Lower leg skin (tissue), 4 donors: Measurements from ENCODE around the gene ZFAND6. TPM values are rescaled to one million over a fixed set of nuclear protein-coding genes. Genes with fewer than 3 reads are reported as not detected.
"Not testable (repeated sequence)": the region's sequence is repeated elsewhere in the genome, so short reads cannot be mapped to it uniquely, and the experiment has no call there.

Experiments used
- DNase-seq, 2 donors: peaks; one replicate each; pipeline ENCODE4 v3.0.0-alpha.2; 2019; ENCODE audit warnings: low spot score in 2 of 2
- H3K4me3 ChIP-seq: fragments of 200-600 bp; sonication (generic); 2 replicates; pipeline ENCODE4 v1.5.1; 2017; ENCODE audit warnings: mild to moderate bottlenecking, low read depth; ENCODE audit not compliant: poor library complexity, severe bottlenecking
- POLR2A ChIP-seq, 2 donors: fragments of 450-650 bp; IDR thresholded peaks; one replicate each; pipeline ENCODE4 v1.6.1; 2016 to 2017; ENCODE audit warnings: antibody characterized with exemption in 2 of 2, mild to moderate bottlenecking in 1 of 2, moderate library complexity in 1 of 2
- WGBS, 2 donors: methylation state at CpG; one replicate each; pipeline ENCODE4 v1.1.5; 2018; 5-methylcytosine and 5-hydroxymethylcytosine counted together
- intact Hi-C: fragments of 100-400 bp; cut with DNase I; formaldehyde crosslinking; loops from one replicate; pipeline ENCODE4 v1.15.0; 2023; ENCODE audit warnings: low total_unique reads
- total RNA-seq, 4 donors: library from RNA; depleted of rRNA; stranded (reverse); fragments of >200 nt; gene quantifications; one replicate each; pipeline ENCODE4 v1.1.0, GENCODE V29; 2016
- TF ChIP-seq, protein P1 (sequence below), 3 donors: fragments of 450-650 bp; IDR thresholded peaks; one replicate each; pipeline ENCODE4 v1.5.1; 2016; ENCODE audit warnings: antibody characterized with exemption in 3 of 3, mild to moderate bottlenecking in 3 of 3, moderate library complexity in 2 of 3

Gene ZFAND6
- 100 to 1,000 TPM in 3 of 4 donors, 10 to 100 TPM in 1; 95.6 to 139 (median 107) TPM for total RNA-seq

DNA sequence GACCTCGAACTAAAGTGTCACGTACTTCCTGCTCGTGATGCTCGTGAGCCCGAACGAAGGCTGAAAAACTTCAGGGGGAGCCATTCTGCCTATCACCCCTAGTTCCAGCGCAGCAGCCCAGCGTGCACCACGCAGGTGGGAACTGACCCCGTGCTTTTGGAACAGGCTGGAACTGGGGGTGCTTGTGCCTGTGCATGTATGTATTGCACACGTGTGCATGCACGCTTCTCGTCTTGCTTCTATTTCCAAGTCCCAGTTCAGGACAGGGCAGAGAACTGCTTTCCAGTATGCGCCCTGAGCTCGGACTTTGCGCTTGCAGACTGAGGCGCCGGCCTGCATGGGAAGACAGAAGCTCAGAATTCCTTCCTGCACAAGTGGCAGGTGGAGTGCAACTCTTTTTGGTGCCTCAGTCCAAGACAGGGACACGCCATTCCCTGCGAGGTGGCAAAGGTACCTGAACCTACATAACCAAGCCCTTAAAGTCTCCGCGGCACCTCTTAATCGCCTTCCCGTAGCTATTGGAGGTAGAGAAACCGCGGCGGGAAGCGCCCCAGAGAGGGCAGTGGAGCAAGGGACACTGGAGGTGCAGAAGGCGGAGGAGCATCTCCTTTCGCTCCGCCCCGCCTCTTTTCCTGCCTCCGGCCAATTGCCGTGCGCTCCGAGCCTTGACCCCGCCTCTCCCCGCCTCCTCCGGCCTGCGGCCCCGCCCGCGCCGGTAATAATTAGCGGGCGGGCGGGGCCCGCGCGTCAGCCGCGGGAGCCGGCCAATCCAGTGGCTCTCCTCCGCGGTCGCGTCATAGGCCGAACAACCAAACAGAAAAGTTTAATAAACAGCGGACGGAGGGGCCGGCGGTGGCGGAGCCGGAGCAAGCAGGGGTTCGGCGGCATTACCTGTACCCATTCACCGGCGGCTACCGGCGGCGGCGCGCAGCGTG is at the start of gene ZFAND6:
TSS of gene ZFAND6 (plus strand) at position 826 of the 935 bp plus-strand sequence. CDS start 60,669 bp downstream, outside the sequence.
- intact Hi-C loops = no loop called here
- WGBS, 2 donors = 0% methylated on average over 43 to 54 of the region's 74 CpGs
- peak within 1 kb of the TSS; percentile 48 for H3K4me3 ChIP-seq
- peak; percentile 94 to 99 for DNase-seq
- TF ChIP-seq, protein P1, sequence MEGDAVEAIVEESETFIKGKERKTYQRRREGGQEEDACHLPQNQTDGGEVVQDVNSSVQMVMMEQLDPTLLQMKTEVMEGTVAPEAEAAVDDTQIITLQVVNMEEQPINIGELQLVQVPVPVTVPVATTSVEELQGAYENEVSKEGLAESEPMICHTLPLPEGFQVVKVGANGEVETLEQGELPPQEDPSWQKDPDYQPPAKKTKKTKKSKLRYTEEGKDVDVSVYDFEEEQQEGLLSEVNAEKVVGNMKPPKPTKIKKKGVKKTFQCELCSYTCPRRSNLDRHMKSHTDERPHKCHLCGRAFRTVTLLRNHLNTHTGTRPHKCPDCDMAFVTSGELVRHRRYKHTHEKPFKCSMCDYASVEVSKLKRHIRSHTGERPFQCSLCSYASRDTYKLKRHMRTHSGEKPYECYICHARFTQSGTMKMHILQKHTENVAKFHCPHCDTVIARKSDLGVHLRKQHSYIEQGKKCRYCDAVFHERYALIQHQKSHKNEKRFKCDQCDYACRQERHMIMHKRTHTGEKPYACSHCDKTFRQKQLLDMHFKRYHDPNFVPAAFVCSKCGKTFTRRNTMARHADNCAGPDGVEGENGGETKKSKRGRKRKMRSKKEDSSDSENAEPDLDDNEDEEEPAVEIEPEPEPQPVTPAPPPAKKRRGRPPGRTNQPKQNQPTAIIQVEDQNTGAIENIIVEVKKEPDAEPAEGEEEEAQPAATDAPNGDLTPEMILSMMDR (IDR thresholded peaks at IDR 0.05) = no peak
- TF ChIP-seq POLR2A (IDR thresholded peaks at IDR 0.05) = no peak

DNA sequence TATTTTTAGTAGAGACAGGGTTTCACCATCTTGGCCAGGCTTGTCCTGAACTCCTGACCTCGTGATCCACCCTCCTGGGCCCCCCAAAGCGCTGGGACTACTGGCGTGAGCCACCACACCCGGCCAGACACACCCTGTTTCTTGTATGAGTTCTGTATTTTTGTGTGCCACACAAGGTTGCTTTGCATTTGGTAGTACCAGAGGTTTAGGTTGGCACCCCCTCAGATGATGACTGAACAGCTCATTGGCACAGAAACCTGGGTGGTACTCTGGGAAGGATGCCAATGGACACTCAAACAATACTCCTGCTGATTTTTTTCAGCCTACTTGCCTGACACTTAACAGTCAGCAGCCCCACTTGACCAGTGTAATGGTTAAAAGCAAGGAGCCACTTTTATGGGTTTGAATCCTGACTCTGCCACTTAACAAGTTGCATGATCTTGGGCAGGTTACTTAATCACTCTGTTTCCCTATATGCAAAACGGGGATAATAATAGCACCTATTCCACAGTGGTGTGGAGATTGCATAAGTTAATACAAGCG is 49.3 kb upstream of the ZFAND6 start:
- WGBS, 2 donors = 49 to 78% methylated on average over 6 of the region's 6 CpGs
- TF ChIP-seq POLR2A (IDR thresholded peaks at IDR 0.05) = no peak
- TF ChIP-seq, protein P1 (IDR thresholded peaks at IDR 0.05) = no peak
- DNase-seq = peak in 1 of 2 donors; percentile 56
- intact Hi-C loops = no loop called here
- H3K4me3 ChIP-seq = no peak overlapping the region

DNA sequence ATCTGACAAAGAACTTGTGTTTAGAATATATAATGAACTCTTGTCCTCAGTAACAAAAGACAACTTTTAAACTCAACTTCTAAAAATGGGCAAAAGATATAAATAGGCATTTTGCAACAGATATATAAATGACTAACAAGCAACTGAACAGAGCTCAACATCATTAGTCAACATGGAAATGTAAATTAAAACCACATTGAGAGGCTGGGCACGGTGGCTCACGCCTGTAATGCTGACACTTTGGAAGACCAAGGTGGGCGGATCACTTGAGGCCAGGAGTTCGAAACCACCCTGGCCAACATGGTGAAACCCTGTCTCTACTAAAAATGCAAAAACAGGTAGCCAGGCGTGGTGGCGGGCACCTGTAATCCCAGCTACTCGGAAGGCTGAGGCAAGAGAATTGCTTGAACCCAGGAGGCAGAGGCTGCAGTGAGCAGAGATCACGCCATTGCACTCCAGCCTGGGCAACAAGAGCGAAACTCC is 48.4 kb upstream of the ZFAND6 start:
- 72 to 80% methylated on average over 9 of the region's 9 CpGs for WGBS, 2 donors
- intact Hi-C loops, H3K4me3 ChIP-seq: not testable (repeated sequence)
- peak in 1 of 2 donors; percentile 37 for DNase-seq

DNA sequence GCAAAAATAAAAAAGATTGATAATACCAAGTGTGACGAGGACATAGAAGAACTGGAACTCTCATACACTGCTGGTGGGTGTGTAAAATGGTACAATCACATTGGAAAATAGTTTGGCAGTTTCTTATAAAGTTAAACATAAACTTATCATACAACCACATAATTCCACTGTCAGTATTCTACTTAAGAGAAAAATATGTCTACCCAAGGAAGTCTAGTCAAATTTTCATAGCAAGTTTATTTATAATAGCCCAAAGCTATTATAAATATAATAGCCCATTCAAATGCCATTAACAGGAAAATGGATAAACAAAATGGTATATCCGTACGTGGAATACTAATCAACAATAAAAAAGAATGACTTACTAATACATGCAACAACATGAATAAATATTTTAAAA is 47.9 kb upstream of the ZFAND6 start:
- no peak overlapping the region for H3K4me3 ChIP-seq
- TF ChIP-seq, protein P1 (IDR thresholded peaks at IDR 0.05) = no peak
- no peak for TF ChIP-seq POLR2A (IDR thresholded peaks at IDR 0.05)
- WGBS, 2 donors = 52 to 64% methylated on average over 3 of the region's 3 CpGs
- DNase-seq = no peak
- intact Hi-C loops = no loop called here

DNA sequence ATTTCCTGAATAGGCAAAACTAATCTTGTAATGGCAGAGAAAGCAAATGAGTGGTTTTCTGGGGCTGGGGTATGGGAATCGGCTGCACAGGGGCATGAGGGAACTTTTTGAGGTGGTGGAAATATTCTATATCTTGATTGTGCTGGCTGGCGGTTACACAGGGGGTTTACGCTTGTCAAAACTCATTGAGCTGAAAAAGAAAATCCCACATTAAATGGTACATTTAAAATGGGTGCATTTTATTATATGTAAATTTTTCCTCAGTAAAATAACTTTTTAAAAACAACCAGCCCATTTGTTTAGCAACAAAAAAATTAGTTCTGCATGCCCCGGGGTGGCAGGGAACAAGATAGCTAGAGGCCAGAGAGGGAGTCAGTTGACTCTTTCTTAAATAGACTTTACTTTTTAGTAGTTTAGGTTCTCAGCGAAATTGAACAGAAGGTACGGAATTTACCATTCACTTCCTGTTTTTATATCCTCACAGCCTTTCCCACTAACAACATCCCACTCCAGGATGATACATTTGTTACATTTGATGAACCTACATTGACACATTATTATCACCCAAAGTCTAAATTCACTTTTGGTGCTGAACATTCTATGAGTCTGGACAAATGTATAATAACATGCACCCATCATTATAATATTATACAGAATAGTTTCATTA is 47.3 kb upstream of the ZFAND6 start:
- WGBS, 2 donors = 72 to 79% methylated on average over 6 of the region's 6 CpGs
- no peak overlapping the region for H3K4me3 ChIP-seq
- TF ChIP-seq, protein P1 (IDR thresholded peaks at IDR 0.05) = no peak
- TF ChIP-seq POLR2A (IDR thresholded peaks at IDR 0.05) = no peak
- intact Hi-C loops = no loop called here
- peak in 1 of 2 donors; percentile 37 for DNase-seq

DNA sequence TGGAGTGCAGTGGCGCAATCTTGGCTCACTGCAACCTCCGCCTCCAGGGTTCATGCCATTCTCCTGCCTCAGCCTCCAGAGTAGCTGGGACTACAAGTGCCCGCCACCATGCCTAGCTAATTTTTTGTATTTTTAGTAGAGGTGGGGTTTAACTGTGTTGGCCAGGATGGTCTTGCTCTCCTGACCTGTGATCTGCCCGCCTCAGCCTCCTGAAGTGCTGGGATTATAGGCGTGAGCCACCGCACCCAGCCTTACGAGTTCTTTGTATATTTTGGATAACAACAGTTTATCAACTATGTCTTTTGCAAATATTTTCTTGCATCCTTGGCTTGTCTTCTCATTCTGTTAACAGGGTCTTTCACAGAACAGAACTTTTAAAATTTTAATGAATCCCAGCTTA is 45.3 kb upstream of the ZFAND6 start:
- peak in 1 of 2 donors; percentile 70 for DNase-seq
- WGBS, 2 donors = 96 to 98% methylated on average over 7 of the region's 7 CpGs
- H3K4me3 ChIP-seq, intact Hi-C loops: not testable (repeated sequence)
